CD4-positive, alpha-beta T cell (primary cell): Measurements from ENCODE around the gene COX19. TPM values are rescaled to one million over a fixed set of nuclear protein-coding genes. Genes with fewer than 3 reads are reported as not detected.
A peak's percentile ranks its signal among the peaks of the same experiment; 100 is the strongest.

ENCODE experiments used
- ATAC-seq: fragments of 200-7000 bp; cut with Tn5 transposase; one replicate; pipeline ENCODE4 v1.10.0; 2022; ENCODE audit warnings: mild to moderate bottlenecking; ENCODE audit not compliant: poor library complexity
- CTCF ChIA-PET: fragments of 350-600 bp; sonication (Branson Sonifier 250); formaldehyde crosslinking; loops from one replicate; lab custom pipeline; 2021; ENCODE audit warnings: antibody characterized with exemption, inconsistent platforms; lab: Charles Lee
- POLR2A ChIA-PET: fragments of 350-600 bp; sonication (Branson Sonifier 250); formaldehyde crosslinking; loops from one replicate; lab custom pipeline; 2021; ENCODE audit warnings: antibody characterized with exemption, inconsistent platforms; lab: Charles Lee
- DNase-seq, 14 experiments: peaks; one replicate each; pipeline ENCODE4 v3.0.0-alpha.2; 2013 to 2020; ENCODE audit warnings: mixed read lengths in 2 of 14
- H3K27ac ChIP-seq, 2 donors: one replicate each; pipeline versions ENCODE4 v1.5.1 to v1.7.0; 2013; ENCODE audit warnings: low read length in 2 of 2, low read depth in 1 of 2, mild to moderate bottlenecking in 1 of 2
- H3K27me3 ChIP-seq, 2 experiments: 1 replicate in 1 of 2; 2 replicates in 1 of 2; pipeline versions ENCODE4 v1.6.1 to v1.7.0; 2013; ENCODE audit warnings: low read length in 2 of 2, control low read depth in 1 of 2, mild to moderate bottlenecking in 1 of 2, moderate library complexity in 1 of 2; ENCODE audit not compliant: insufficient read depth in 2 of 2, control insufficient read depth in 1 of 2
- H3K36me3 ChIP-seq: one replicate; pipeline ENCODE4 v1.6.1; 2013; ENCODE audit warnings: low read length, control low read depth; ENCODE audit not compliant: insufficient read depth
- H3K4me1 ChIP-seq: one replicate; pipeline ENCODE4 v1.6.1; 2013; ENCODE audit warnings: low read length, control low read depth; ENCODE audit not compliant: insufficient read depth
- H3K4me3 ChIP-seq: one replicate; pipeline ENCODE4 v1.5.1; 2013; ENCODE audit warnings: mild to moderate bottlenecking, low read length, moderate library complexity
- H3K9me3 ChIP-seq, 2 experiments: 1 replicate in 1 of 2; 2 replicates in 1 of 2; pipeline versions ENCODE4 v1.6.1 to v1.7.0; 2013; ENCODE audit warnings: low read length in 2 of 2, mild to moderate bottlenecking in 2 of 2, control low read depth in 1 of 2, moderate library complexity in 1 of 2; ENCODE audit not compliant: control insufficient read depth in 1 of 2, insufficient read depth in 1 of 2
- H3K27ac Mint-ChIP-seq: one replicate; pipeline ENCODE4 v1.8.0; 2020; ENCODE audit warnings: mixed read lengths
- H3K27me3 Mint-ChIP-seq: one replicate; pipeline ENCODE4 v1.8.0; 2021; ENCODE audit warnings: mixed read lengths
- H3K36me3 Mint-ChIP-seq: one replicate; pipeline ENCODE4 v1.8.0; 2021; ENCODE audit warnings: low read depth, mixed read lengths
- H3K4me1 Mint-ChIP-seq: one replicate; pipeline ENCODE4 v1.8.0; 2021; ENCODE audit warnings: low read depth, mixed read lengths
- H3K4me3 Mint-ChIP-seq: one replicate; pipeline ENCODE4 v1.8.0; 2020; ENCODE audit warnings: mild to moderate bottlenecking, mixed read lengths
- H3K9me3 Mint-ChIP-seq: one replicate; pipeline ENCODE4 v1.8.0; 2020; ENCODE audit warnings: mixed read lengths
- intact Hi-C, 2 experiments: fragments of 100-400 bp; cut with DNase I in 1 of 2; cut with micrococcal nuclease in 1 of 2; formaldehyde crosslinking; loops; one replicate each; pipeline versions ENCODE4 v1.15.1 to v1.9.0; 2023 to 2025; cut with DNase I, micrococcal nuclease
- total RNA-seq, 174 experiments: library from RNA in 2 of 174; stranded (reverse) in 2 of 174; gene quantifications; one replicate each; pipeline ENCODE4 v1.2.3 and lab custom pipeline; 2021 to 2026
- TF ChIP-seq, protein P1 (sequence below): fragments of 200-600 bp; IDR thresholded peaks from one replicate; pipeline ENCODE4 v1.8.0; 2022; ENCODE audit warnings: antibody characterized with exemption, mild to moderate bottlenecking

COX19 gene
- total RNA-seq, 2 experiments from 2014 or later = 47.7 to 51.8 TPM

DNA sequence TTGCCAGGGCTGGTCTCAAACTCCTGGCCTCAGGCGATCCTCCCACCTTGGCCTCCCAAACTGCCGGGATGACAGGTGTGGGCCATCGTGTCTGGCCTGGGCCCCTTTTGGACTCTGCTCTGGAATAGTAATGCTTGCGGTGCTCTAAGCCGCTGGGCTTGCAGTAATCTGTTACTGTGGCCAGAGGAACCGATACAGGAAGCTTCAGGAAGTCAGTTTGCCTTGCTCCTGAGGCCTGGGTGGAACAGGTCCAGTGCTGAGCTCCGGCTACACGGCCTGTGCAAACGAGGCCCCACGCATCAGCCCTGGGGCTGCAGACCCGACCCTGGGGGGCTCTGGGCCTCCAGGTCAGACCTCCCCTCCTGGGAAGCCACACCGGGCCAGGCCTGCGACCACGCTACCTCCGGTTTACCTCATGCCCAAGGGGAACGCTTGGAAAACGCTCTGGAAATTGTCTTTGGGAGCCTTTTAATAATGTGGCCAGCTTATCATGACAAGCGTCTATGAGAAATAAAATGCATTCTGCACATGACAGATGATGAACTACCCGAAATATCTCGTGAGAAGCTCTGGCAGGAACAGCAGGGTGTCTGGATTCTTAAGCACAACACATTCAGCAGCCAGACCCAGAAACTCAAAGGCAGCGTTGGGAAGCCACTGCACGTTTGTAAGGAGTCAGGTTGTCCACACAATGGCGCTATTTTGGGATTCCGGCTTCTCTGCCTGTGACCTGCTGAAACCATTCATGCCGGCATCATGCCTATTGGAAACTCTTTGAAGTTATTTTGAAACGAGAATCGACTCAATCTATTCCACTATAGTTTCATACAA, 10.7 kb downstream of the COX19 start:
- DNase-seq (peak in 3 of 14 experiments; percentile 2 to 45 (median 39)), ATAC-seq (no peak)
- TF ChIP-seq, protein P1, sequence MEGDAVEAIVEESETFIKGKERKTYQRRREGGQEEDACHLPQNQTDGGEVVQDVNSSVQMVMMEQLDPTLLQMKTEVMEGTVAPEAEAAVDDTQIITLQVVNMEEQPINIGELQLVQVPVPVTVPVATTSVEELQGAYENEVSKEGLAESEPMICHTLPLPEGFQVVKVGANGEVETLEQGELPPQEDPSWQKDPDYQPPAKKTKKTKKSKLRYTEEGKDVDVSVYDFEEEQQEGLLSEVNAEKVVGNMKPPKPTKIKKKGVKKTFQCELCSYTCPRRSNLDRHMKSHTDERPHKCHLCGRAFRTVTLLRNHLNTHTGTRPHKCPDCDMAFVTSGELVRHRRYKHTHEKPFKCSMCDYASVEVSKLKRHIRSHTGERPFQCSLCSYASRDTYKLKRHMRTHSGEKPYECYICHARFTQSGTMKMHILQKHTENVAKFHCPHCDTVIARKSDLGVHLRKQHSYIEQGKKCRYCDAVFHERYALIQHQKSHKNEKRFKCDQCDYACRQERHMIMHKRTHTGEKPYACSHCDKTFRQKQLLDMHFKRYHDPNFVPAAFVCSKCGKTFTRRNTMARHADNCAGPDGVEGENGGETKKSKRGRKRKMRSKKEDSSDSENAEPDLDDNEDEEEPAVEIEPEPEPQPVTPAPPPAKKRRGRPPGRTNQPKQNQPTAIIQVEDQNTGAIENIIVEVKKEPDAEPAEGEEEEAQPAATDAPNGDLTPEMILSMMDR = no peak
- Histone ChIP-seq H3K36me3 (peaks cover 29% of the 10 kb centered on the region), H3K27ac (no peak overlapping the region), H3K4me1 (peaks cover 35% of the 10 kb centered on the region), H3K9me3 (peaks cover 0 to 16% of the 10 kb centered on the region in 2 experiments), H3K27me3 (peaks cover 0 to 3% of the 10 kb centered on the region in 2 experiments), H3K4me3 (no peak overlapping the region)
- intact Hi-C loops = no loop called here
- H3K27me3 Mint-ChIP-seq = peaks cover 16% of the 10 kb centered on the region
- no peaks in the 10 kb centered on the region for H3K9me3 Mint-ChIP-seq
- no peak overlapping the region for H3K4me3 Mint-ChIP-seq
- CTCF ChIA-PET = interaction anchor here (1.2 kb wide), 1 partner anchor 28 kb away, joined by 6 read pairs; no protein-coding TSS in a partner anchor
- POLR2A ChIA-PET = interaction anchor here (1.2 to 2.9 kb wide), 3 partner anchors 10 to 54 kb away, joined by 3 to 16 read pairs (median 6); partner anchors contain the start of gene COX19
- H3K4me1 Mint-ChIP-seq = peaks cover 34% of the 10 kb centered on the region
- H3K36me3 Mint-ChIP-seq = peaks cover 35% of the 10 kb centered on the region
- peak overlapping the region; percentile 27 for H3K27ac Mint-ChIP-seq

DNA sequence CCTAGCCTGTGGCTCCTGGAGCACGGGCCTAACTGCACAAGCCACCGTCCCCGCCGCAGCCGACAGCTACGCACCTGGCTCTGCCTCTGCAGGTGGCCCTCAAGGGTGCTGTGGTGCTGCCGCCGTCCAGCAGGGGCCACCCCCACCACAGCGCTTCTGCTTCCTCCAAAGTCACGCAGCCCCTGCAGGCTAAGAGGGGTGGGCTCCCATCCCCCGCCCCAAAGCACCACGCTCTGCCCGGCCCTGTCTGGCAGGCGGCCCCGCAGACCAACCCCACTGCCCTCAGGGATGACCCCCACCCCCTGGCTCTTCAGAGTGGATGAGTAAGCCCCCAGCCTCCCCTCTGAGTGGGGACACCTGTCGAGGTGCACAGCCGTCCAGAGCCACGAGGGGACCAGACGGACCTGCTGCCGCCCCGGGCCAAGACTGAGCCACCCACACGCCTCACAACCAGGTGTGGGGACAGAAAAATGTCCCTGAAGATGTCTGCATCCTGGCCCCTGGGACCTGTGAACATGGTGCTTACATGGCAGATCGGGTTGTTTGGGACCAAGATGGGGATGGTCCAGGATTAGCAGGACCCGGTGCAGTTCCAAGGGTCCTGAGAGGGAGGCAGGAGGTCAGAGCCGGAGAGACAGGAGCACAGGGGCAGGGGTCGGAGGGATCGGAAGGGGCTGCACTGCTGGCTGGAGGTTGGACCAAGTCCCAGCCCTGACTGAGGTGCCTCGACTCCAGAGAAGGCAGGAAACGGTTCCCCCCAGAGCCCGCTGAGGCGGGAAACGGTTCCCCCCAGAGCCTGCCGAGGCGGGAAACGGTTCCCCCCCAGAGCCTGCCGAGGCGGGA, 11.9 kb downstream of the COX19 start:
- DNase-seq (peak in 5 of 14 experiments; percentile 6 to 60 (median 32)), ATAC-seq (peak; percentile 27)
- H3K4me3 Mint-ChIP-seq = no peak overlapping the region
- peaks cover 16% of the 10 kb centered on the region for H3K27me3 Mint-ChIP-seq
- H3K36me3 ChIP-seq = peaks cover 18% of the 10 kb centered on the region
- H3K27me3 ChIP-seq = peaks cover 0 to 3% of the 10 kb centered on the region in 2 experiments
- H3K9me3 ChIP-seq = peaks cover 0 to 16% of the 10 kb centered on the region in 2 experiments
- POLR2A ChIA-PET = interaction anchor here (0.6 to 2.9 kb wide), 4 partner anchors 9 to 40 kb away, joined by 3 to 16 read pairs (median 4); partner anchors contain the start of gene COX19
- H3K4me1 ChIP-seq = peaks cover 35% of the 10 kb centered on the region
- H3K27ac Mint-ChIP-seq = peak overlapping the region; percentile 28
- H3K36me3 Mint-ChIP-seq = peaks cover 23% of the 10 kb centered on the region
- CTCF ChIA-PET = interaction anchor here (0.8 to 1.1 kb wide), 3 partner anchors 9 to 102 kb away, joined by 3 to 8 read pairs (median 3); no protein-coding TSS in a partner anchor
- TF ChIP-seq, protein P1 = no peak
- H3K27ac ChIP-seq = no peak overlapping the region
- no peaks in the 10 kb centered on the region for H3K9me3 Mint-ChIP-seq
- intact Hi-C loops = no loop called here
- peaks cover 34% of the 10 kb centered on the region for H3K4me1 Mint-ChIP-seq
- no peak overlapping the region for H3K4me3 ChIP-seq
